Esophagus (tissue), 2 donors: ENCODE measurements around the gene TSPAN16. TPM values are rescaled to one million over a fixed set of nuclear protein-coding genes. Genes with fewer than 3 reads are reported as not detected.

Source experiments
- H3K27ac ChIP-seq, 2 donors: one replicate each; pipeline ENCODE4 v1.5.1; 2013; ENCODE audit warnings: low read depth in 2 of 2, mild to moderate bottlenecking in 2 of 2, inconsistent platforms in 1 of 2, low read length in 1 of 2, moderate library complexity in 1 of 2
- H3K27me3 ChIP-seq, 2 donors: one replicate each; pipeline ENCODE4 v1.6.1; 2013; ENCODE audit warnings: low read length in 2 of 2, control low read depth in 1 of 2, mild to moderate bottlenecking in 1 of 2; ENCODE audit not compliant: insufficient read depth in 2 of 2, control insufficient read depth in 1 of 2
- H3K36me3 ChIP-seq, 2 donors: one replicate each; pipeline ENCODE4 v1.6.1; 2013; ENCODE audit warnings: low read length in 1 of 2; ENCODE audit not compliant: control insufficient read depth in 2 of 2, insufficient read depth in 2 of 2
- H3K4me1 ChIP-seq, 2 donors: one replicate each; pipeline ENCODE4 v1.6.1; 2013; ENCODE audit warnings: low read length in 1 of 2; ENCODE audit not compliant: control insufficient read depth in 2 of 2, insufficient read depth in 2 of 2
- H3K4me3 ChIP-seq, 2 donors: one replicate each; pipeline ENCODE4 v1.5.1; 2013; ENCODE audit warnings: low read length in 2 of 2, mild to moderate bottlenecking in 2 of 2, low read depth in 1 of 2, moderate library complexity in 1 of 2
- H3K9me3 ChIP-seq, 2 donors: one replicate each; pipeline ENCODE4 v1.6.1; 2013; ENCODE audit warnings: mild to moderate bottlenecking in 2 of 2, low read depth in 1 of 2, low read length in 1 of 2, moderate library complexity in 1 of 2; ENCODE audit not compliant: control insufficient read depth in 2 of 2, insufficient read depth in 1 of 2
- WGBS, 2 donors: extraction: QIAGEN DNeasy Blood & Tissue Kit; methylation state at CpG; one replicate each; pipeline ENCODE4 v1.1.7; 2013; 5-methylcytosine and 5-hydroxymethylcytosine counted together
- polyA plus RNA-seq, 2 donors: library from polyadenylated mRNA; stranded (reverse); fragments of 200-250 nt; gene quantifications; one replicate each; pipeline ENCODE4 v1.2.3, GENCODE V29; 2013
- donor health status: healthy with polysubstance abuse.
- donor health status: Bipolar disorder and iron deficiency.

The TSPAN16 gene
- polyA plus RNA-seq, 2 donors, result not detected

GRCh38 chr19:11256189-11256588 is 39.8 kb upstream of the TSPAN16 start:
- Histone ChIP-seq H3K27ac (no peak overlapping the region), H3K36me3 (peaks cover 1 to 22% of the 10 kb centered on the region in 2 donors), H3K27me3 (no peaks in the 10 kb centered on the region), H3K4me3 (no peak overlapping the region), H3K9me3 (no peaks in the 10 kb centered on the region), H3K4me1 (no peaks in the 10 kb centered on the region)
- WGBS, 2 donors, result 42 to 45% methylated on average over 7 of the region's 7 CpGs

- no peaks in the 10 kb centered on the region for H3K27me3 ChIP-seq
- H3K4me3 ChIP-seq, result no peak overlapping the region
- peaks cover 0 to 9% of the 10 kb centered on the region in 2 donors for H3K36me3 ChIP-seq
- no peaks in the 10 kb centered on the region for H3K4me1 ChIP-seq
- WGBS, 2 donors, result 80 to 83% methylated on average over 3 of the region's 3 CpGs
- H3K27ac ChIP-seq, result no peak overlapping the region
- no peaks in the 10 kb centered on the region for H3K9me3 ChIP-seq
These were observed 38.0 kb upstream of the TSPAN16 start for GRCh38 chr19:11257846-11258380.

- H3K4me3 ChIP-seq, result peak overlapping the region in 1 of 2 donors; percentile 74
- WGBS, 2 donors, result 76 to 84% methylated on average over 5 of the region's 5 CpGs
- no peaks in the 10 kb centered on the region for H3K36me3 ChIP-seq
- H3K9me3 ChIP-seq, result no peaks in the 10 kb centered on the region
- H3K27ac ChIP-seq, result no peak overlapping the region
- H3K27me3 ChIP-seq, result no peaks in the 10 kb centered on the region
- peaks cover 3 to 10% of the 10 kb centered on the region in 2 donors for H3K4me1 ChIP-seq
These were observed 35.0 kb upstream of the TSPAN16 start for GRCh38 chr19:11260996-11261395.

GRCh38 chr19:11261431-11261970 is 34.5 kb upstream of the TSPAN16 start:
- 23 to 31% methylated on average over 16 to 18 of the region's 18 CpGs for WGBS, 2 donors
- H3K9me3 ChIP-seq, result no peaks in the 10 kb centered on the region
- peaks cover 3 to 12% of the 10 kb centered on the region in 2 donors for H3K4me1 ChIP-seq
- no peaks in the 10 kb centered on the region for H3K27me3 ChIP-seq
- H3K36me3 ChIP-seq, result no peaks in the 10 kb centered on the region
- H3K27ac ChIP-seq, result peak overlapping the region; percentile 66 to 76
- H3K4me3 ChIP-seq, result peak overlapping the region; percentile 71 to 74

GRCh38 chr19:11261971-11262839 is 33.8 kb upstream of the TSPAN16 start, which contains the start of gene DOCK6:
TSS of gene DOCK6 (minus strand) at chr19:11262524. CDS start at chr19:11262440, 84 bp downstream.
- H3K4me1 ChIP-seq, result peaks cover 3 to 12% of the 10 kb centered on the region in 2 donors

GRCh38 chr19:11263726-11264125 is 32.2 kb upstream of the TSPAN16 start:
- no peaks in the 10 kb centered on the region for H3K36me3 ChIP-seq
- H3K9me3 ChIP-seq, result no peaks in the 10 kb centered on the region
- peaks cover 3 to 14% of the 10 kb centered on the region in 2 donors for H3K4me1 ChIP-seq
- H3K27me3 ChIP-seq, result no peaks in the 10 kb centered on the region
- no peak overlapping the region for H3K27ac ChIP-seq
- 88 to 95% methylated on average over 6 of the region's 6 CpGs for whole genome bisulfite sequencing, 2 donors
- no peak overlapping the region for H3K4me3 ChIP-seq

More at GRCh38 chr19:11261971-11262839, 33.8 kb upstream of the TSPAN16 start, which contains the start of gene DOCK6:
- peak within 1 kb of the TSS; percentile 71 to 74 for H3K4me3 ChIP-seq
- H3K27ac ChIP-seq, result peak within 1 kb of the TSS; percentile 66 to 76
- 2 to 3% methylated on average over 50 to 91 of the region's 91 CpGs for WGBS, 2 donors
- H3K9me3 ChIP-seq, result no peaks in the 10 kb centered on the region
- H3K27me3 ChIP-seq, result no peaks in the 10 kb centered on the region
- H3K36me3 ChIP-seq, result no peaks in the 10 kb centered on the region

- Histone ChIP-seq H3K27me3 (no peaks in the 10 kb centered on the region), H3K36me3 (no peaks in the 10 kb centered on the region), H3K4me3 (no peak overlapping the region), H3K27ac (peak overlapping the region; percentile 82 to 94), H3K4me1 (peaks cover 3 to 16% of the 10 kb centered on the region in 2 donors), H3K9me3 (no peaks in the 10 kb centered on the region)
- WGBS, 2 donors, result 65% methylated on average over 19 of the region's 19 CpGs
These were observed 31.3 kb upstream of the TSPAN16 start for GRCh38 chr19:11264452-11265176.

- no peaks in the 10 kb centered on the region for H3K27me3 ChIP-seq
- 60 to 61% methylated on average over 6 of the region's 6 CpGs for WGBS, 2 donors
- H3K27ac ChIP-seq, result peak overlapping the region; percentile 82 to 94
- H3K9me3 ChIP-seq, result no peaks in the 10 kb centered on the region
- no peaks in the 10 kb centered on the region for H3K36me3 ChIP-seq
- peaks cover 3 to 16% of the 10 kb centered on the region in 2 donors for H3K4me1 ChIP-seq
- H3K4me3 ChIP-seq, result no peak overlapping the region
These were observed 30.7 kb upstream of the TSPAN16 start for GRCh38 chr19:11265177-11265784.

- WGBS, 2 donors, result 43 to 48% methylated on average over 11 of the region's 11 CpGs
- H3K4me1 ChIP-seq, result peaks cover 3 to 16% of the 10 kb centered on the region in 2 donors
- no peak overlapping the region for H3K4me3 ChIP-seq
- H3K27me3 ChIP-seq, result no peaks in the 10 kb centered on the region
- H3K9me3 ChIP-seq, result no peaks in the 10 kb centered on the region
- no peaks in the 10 kb centered on the region for H3K36me3 ChIP-seq
- H3K27ac ChIP-seq, result peak overlapping the region; percentile 82 to 94
These were observed 30.1 kb upstream of the TSPAN16 start for GRCh38 chr19:11265785-11266236.
